GM10847 (cell line): ENCODE measurements around the gene CLEC7A.

Experiments
- POLR2A ChIP-seq: IDR thresholded peaks from 2 replicates; pipeline ENCODE4 v1.6.1; 2011; ENCODE audit not compliant: insufficient read length; ENCODE audit errors: extremely low read depth

Gene CLEC7A

DNA sequence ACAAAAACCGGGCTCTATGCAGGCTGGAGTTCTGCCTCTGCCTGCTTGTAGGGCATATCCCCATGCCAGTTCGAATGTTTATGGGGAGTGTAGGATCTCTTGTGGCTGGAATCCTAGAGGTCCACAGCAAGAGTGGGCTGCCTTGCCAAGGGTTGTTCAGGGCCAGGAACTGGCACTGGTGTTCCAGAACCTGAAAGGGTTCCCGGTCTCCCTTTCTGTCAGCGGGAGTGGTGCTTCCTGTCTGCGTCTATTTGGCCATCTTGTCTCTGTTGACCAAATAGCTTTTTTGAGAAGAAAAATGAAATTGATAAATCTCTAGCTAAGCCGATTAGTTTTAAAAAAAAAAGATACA, 24.1 kb upstream of the CLEC7A start:
- TF ChIP-seq POLR2A: no peak

DNA sequence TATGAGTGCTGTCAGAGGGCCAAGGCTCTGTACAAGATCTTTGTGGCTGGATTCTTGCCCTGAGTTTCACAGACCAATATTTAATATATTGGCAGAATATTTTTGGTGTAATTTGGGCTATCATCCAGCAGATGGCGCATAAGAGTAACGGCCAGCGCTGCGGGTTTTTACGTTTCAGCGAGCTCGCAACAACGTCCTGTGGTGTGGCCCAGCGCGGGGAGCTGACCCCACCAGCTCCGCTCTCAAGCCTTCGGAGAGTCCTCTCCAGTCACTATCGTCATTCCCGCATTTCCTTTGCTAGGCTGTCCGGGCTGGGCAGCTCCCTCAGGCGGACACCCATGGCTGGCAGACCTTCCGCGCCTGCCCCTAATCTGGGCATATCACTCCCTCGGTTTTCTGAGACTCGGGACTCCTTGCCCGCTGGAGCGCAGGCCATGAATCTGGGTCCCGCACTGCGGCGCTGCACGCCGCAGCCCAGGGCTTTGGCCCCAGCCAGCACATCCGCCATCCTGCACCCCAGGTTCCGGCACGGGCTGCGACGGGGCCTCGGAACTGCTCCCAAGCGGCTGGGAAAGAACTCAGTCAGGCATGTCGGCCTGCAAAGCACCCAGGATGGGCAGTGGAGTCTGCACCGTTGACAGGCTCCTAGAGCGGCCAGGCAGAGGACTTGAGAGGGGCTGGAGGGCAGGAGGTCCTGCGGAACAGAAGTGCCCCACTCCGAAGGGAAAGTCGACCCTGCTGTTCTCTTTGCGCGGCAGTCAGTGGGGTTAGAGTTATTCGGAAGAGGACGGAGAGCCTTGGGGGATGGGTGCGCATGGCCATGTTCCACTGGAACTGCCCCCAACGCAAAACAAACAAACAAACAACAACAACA, 23.5 kb upstream of the CLEC7A start:
- TF ChIP-seq POLR2A: no peak

DNA sequence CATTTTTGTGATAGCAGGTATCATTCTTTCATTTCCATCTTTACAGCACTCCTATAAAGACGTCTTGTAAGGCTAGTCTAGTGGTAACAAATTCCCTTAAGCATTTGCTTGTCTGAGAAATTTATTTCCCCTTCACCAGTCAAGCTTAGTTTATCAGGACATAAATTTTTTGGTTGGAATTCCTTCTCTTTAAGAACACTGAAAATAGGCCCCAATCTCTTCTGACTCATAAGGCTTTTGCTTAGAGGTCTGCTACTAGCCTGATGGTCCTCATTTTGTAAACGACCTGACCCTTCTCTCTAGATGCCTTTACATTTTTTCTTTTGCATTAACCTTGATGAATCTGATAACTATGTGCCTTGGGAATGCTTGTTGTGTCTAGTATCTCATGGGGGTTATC, 21.6 kb upstream of the CLEC7A start:
- no peak for TF ChIP-seq POLR2A

DNA sequence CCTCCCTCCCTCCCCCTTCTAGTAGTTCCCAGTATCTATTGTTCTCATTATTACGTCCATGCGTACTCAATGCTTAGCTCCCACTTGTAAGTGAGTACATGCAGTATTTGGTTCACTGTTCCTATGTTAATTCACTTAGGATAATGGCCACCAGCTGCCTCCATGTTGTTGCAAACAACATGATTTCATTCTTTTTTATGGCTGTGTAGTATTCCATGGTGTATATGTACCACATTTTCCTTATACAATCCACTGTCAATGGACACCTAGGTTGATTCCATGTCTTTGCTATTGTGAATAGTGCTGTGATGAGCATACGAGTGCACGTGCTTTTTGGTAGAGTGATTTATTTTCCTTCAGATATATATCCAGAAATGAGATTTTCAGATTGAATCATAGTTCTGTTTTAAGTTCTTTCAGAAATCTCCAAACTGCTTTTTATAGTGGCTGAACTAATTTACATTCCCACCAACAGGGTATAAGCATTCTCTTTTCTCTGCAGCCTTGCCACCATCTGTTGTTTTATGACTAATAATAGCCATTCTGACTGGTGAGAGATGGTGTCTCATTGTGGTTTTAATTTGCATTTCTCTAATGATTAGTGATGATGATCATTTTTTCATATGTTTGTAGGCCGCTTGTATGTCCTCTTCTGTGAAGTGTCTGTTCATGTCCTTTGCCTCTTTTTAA, 17.9 kb upstream of the CLEC7A start:
- no peak for TF ChIP-seq POLR2A

DNA sequence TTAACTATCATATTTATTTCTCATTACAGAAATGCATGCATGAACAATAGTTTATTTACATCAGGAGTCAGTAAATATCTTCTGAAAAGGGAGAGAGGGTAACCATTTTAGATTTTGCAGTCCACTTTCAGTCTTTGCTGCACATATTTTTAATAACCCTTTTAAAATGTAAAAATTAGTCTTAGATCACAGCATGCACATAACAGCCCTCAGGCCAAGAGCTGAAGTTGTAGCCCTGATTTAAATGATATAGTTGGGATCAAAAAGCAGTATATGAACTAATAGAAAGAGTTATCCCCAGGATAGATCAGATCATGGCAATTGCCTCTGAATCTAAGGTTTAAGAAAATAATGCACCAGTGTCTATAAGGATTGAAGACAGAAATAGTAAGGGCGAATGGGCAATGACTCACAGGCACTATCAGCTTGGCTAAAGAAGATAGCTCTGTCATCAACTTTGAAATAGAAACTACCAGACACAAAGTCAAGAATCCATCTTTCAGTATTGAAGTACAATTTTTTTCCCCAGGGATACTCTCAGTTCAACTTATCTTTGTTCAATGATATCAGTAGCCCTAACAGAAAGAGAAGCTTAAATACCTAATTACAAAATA, 13.1 kb upstream of the CLEC7A start:
- no peak for TF ChIP-seq POLR2A

DNA sequence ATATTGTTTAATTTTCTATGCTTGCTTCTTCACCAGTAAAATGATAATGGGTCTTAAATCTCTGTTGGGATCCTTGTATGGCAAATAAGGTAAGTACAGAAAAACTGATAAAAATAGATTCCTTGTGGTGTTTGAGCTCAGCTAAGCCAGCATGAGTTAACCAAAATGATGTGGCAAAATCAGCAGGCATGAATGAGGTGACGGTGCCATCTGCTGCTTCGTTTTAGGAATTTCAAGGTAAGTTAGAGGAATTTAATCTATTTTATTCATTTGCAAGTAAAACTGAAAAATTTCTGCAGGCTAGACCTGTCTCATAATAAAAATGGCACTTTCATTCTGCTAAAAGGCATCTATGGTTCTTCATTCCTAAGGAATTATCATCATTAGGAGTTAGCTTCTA, 10.0 kb upstream of the CLEC7A start:
- TF ChIP-seq POLR2A: no peak

DNA sequence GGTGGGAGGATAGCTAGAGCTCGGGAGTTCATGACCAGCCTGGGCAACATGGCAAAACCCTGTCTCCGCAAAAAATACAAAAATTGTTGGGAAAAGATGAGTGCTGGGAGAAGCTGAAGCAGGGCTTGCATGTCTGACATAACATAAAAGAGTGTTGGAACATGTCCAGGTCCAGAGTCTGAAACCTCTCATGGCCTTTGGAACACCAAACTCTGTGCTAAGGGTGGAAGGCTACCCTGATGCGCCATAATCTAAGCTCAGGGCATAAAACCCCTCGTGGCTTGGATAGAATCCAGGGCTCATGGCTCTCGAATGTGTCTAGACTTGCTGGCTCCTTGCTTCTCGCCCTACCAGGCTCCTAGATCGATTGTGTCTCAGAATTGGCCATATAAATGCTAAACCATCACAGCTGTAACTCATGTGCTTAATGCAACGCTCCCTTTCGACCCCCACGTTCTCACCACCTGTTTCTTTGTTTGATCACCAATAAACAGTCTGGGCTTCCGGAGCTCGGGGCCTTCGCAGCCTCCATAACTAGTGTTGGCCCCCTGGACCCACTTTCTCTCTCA, 6.7 kb upstream of the CLEC7A start:
- no peak for TF ChIP-seq POLR2A

DNA sequence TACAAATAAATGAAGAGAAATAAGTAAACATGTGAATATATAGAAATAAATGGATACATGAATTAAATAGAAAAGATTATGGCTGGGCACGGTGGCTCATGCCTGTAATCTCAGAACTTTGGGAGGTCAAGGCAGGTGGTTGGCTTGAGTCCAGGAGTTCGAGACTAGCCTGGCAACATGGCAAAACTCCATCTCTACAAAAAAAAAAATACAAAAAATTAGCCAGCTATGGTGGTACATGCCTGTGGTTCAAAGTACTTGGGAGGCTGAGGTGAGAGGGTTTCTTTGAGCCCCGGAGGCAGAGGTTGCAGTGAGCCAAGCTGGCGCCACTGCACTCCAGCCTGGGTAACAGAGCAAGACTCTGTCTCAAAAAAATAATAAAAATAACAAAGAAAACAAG, 5.1 kb upstream of the CLEC7A start:
- no peak for TF ChIP-seq POLR2A

DNA sequence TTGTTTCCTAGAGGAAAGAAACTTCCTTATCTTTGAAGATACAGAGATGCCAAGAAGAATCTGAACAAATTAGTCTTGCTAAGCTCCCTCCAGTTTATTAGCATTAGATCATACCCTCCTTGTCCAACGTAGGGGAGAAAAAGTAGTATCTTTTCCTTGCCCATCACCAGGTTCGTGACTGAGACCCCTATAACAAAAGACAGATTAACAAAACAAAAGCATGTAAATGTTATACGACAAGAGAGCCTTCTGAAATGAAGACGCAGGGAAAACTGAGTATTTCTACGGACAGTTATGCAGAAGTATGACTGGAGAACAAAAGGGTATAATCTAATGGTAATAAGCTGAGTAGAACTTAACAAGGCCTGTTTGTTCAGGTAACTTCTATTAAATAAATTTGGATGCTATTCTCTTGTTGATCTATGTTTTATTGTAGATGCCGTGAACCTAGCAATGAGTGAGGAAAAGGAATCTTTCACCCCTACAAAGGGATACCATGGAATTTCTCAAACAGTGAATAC, 2.9 kb upstream of the CLEC7A start:
- TF ChIP-seq POLR2A: no peak

DNA sequence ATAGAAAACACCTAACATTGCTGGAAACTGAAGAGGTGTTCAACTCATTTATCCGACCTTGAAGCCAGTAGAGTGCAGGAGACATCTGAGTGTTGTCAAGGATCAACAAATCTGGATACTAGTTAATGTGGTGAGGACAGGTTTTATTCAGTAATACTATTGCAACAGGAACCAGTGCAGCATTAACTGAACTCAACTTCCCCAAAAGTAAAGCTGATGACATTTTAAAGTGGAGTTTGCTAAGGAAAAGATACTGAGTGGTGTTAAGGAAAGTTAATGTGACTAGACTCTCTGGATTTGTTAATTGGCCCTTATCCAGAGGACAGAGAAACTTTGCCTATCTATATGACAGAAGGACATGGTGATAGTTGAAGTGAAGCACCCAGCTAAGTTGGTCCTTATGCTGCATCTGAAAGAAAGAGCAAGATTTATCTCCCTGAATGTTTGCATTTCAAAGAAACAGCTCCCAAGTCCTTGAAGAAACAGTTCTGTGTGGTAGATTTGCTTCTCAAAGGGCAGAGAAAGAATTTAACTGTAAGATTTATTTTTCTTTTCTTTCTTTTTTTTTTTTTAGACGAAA, 1.2 kb upstream of the CLEC7A start:
- no peak for TF ChIP-seq POLR2A

DNA sequence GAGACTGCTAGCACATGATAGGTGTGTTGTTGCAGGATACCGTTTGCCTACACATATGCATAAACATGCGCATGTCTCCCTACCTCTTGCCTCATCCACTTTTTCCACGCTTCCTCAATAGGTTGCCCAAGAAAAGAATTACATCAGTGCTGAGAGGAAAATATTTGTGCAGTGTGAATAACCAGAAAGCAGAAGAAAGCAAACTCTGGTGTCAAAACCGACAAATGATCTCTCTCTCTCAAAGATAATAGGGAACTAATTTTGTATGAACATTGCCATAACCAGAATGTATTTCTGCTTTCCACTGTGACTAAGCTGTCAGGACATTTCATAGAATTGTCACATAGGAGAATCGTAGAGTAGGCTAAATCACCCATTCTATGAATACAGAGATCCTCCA, 1.3 kb downstream of the CLEC7A start:
- no peak for TF ChIP-seq POLR2A

DNA sequence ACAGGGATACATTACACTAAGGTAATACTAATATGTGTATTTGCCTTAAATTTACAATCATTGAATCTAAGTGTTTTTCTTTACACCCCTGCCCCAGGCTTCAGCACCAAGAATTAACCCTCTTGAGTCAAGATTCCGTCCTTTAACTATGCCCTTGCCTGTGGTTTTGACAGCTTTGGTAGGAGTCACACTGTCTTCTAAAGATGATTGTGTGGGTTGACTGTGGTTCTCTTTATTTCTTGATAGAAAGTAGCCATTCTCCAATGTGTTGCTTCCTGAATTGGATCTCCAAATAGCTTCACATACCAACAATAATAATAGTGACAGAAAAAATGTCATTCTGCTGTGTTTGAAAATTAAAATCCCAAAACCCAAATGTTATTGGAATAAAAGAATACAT, 3.6 kb downstream of the CLEC7A start:
- no peak for TF ChIP-seq POLR2A

DNA sequence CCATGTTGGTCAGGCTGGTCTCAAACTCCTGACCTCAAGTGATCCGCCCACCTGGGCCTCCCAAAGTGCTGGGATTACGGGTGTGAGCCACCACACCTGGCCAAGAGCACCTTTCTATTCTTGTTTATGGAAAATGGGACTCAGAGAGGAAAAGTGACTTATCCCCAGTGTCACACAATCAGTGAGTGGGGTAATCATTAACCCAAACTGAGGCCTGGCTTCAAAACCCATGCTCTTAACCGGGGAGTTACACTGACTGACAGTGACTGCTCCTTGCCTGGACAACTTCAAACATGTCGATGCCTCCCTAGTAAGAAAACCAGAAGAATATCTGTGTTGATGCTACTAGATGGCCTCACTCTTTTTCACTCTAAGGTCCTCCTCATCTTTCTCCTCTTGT, 7.3 kb downstream of the CLEC7A start:
- TF ChIP-seq POLR2A: no peak

DNA sequence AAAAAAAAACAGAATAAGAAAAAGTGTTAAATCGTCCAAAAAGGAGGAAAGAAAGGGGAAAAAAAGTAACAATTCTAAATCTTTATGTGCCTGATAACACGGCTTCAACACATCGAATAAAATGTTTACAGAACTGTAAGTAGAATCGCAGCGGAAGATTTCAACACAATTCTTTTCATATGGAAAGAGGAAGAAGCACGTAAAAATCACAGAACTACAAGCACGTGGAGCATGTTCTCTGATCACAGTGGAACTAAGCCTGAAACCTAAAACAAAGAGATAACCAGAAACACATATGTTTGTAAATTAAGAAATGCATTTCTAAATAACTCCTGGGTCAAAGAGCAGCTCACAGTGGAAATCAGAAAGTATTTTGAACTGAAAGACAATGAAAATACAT, 8.7 kb downstream of the CLEC7A start:
- no peak for TF ChIP-seq POLR2A

DNA sequence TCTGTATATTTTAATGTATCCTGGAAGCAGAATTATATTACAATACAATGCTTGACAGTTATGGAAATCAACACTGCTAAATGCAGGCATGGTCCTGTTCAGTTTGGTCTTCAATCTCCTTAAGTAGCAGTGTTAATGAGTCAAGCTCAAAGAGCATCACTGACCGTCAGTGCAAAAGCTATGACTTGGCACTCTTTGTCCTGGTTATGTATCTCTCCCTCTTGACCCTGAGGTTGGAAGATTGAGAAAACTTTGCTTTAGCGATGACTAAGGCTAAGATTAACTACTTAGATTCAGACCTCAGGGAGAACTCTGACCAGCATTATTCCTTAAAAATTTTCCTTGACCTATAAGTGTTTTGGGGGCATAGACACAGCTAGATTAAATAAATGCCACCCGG, 10.9 kb downstream of the CLEC7A start:
- no peak for TF ChIP-seq POLR2A
